Activated naive CD4-positive, alpha-beta T cell treated with anti-CD3 and anti-CD28 coated beads, Interleukin-2, amount 50 U/mL, for 24 hours (primary cell): Measurements from ENCODE around the gene APBB1.

Source experiments
- H3K27ac Mint-ChIP-seq: one replicate; pipeline ENCODE4 v1.8.0; 2021; ENCODE audit warnings: mild to moderate bottlenecking, mixed read lengths
- H3K27me3 Mint-ChIP-seq: one replicate; pipeline ENCODE4 v1.8.0; 2021; ENCODE audit warnings: mixed read lengths
- H3K36me3 Mint-ChIP-seq: one replicate; pipeline ENCODE4 v1.8.0; 2021; ENCODE audit warnings: mixed read lengths
- H3K4me1 Mint-ChIP-seq: one replicate; pipeline ENCODE4 v1.8.0; 2021; ENCODE audit warnings: mixed read lengths
- H3K4me3 Mint-ChIP-seq: one replicate; pipeline ENCODE4 v1.8.0; 2021; ENCODE audit warnings: mild to moderate bottlenecking, mixed read lengths
- H3K9me3 Mint-ChIP-seq: one replicate; pipeline ENCODE4 v1.8.0; 2021; ENCODE audit warnings: mixed read lengths

Gene APBB1

DNA sequence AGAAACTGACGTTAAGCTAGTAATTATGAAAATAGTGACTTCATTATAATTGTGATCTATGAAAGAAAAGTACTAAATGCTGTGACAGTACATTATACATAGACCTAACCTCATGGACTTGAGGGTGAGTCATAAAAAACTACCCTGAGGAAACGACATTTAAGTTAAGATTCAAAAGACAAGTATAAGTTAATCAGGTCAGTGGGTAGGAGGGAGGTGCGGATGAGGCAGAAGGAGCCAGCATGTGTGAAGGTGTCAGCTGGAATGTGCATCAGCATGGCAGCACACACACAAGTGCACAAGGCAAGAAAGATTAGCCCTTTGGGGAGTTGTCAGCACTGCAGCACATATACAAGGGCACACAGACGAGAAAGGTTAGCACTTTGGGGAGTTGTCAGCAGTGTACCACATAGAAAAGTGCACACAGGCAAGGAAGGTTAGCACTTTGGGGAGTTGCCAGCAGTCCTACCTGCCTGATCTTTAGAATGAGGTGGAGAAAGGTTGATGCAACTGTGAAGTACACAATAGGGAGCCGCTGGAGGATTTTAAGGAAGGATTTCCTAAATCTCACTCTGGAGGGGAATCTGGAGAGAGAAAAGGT lies 67.0 kb downstream of the APBB1 start:
- Mint-ChIP-seq H3K4me3 (no peak overlapping the region), H3K27me3 (peaks cover 1% of the 10 kb centered on the region)

GRCh38 chr11:6350486-6350885 lies 68.4 kb downstream of the APBB1 start:
- H3K27me3 Mint-ChIP-seq: peaks cover 1% of the 10 kb centered on the region
- H3K36me3 Mint-ChIP-seq: no peaks in the 10 kb centered on the region
- no peak overlapping the region for H3K4me3 Mint-ChIP-seq
- no peak overlapping the region for H3K27ac Mint-ChIP-seq
- no peaks in the 10 kb centered on the region for H3K9me3 Mint-ChIP-seq
- no peaks in the 10 kb centered on the region for H3K4me1 Mint-ChIP-seq

More for the DNA sequence above, 67.0 kb downstream of the APBB1 start:
- H3K4me1 Mint-ChIP-seq: no peaks in the 10 kb centered on the region
- H3K27ac Mint-ChIP-seq: no peak overlapping the region
- no peaks in the 10 kb centered on the region for H3K36me3 Mint-ChIP-seq
- no peaks in the 10 kb centered on the region for H3K9me3 Mint-ChIP-seq

- Mint-ChIP-seq H3K27ac (no peak overlapping the region), H3K9me3 (no peaks in the 10 kb centered on the region), H3K4me1 (no peaks in the 10 kb centered on the region), H3K4me3 (no peak overlapping the region), H3K36me3 (no peaks in the 10 kb centered on the region), H3K27me3 (peaks cover 1% of the 10 kb centered on the region)
These were observed 68.9 kb downstream of the APBB1 start for GRCh38 chr11:6350043-6350442.

- no peaks in the 10 kb centered on the region for H3K4me1 Mint-ChIP-seq
- H3K9me3 Mint-ChIP-seq: no peaks in the 10 kb centered on the region
- H3K4me3 Mint-ChIP-seq: no peak overlapping the region
- H3K36me3 Mint-ChIP-seq: no peaks in the 10 kb centered on the region
- peaks cover 1% of the 10 kb centered on the region for H3K27me3 Mint-ChIP-seq
- H3K27ac Mint-ChIP-seq: no peak overlapping the region
These were observed 73.5 kb downstream of the APBB1 start for GRCh38 chr11:6345366-6345765.
